Stimulated activated CD8-positive, alpha-beta memory T cell treated with anti-CD3 and anti-CD28 coated beads, Interleukin-12 subunit alpha, Interleukin-12 subunit beta, amount 100 ng/mL, for 1 hour (primary cell): ENCODE measurements around the gene TBC1D8.

ENCODE experiments used
- DNase-seq: peaks from one replicate; pipeline ENCODE4 v3.0.0-alpha.2; 2020; ENCODE audit warnings: low read depth

The TBC1D8 gene

DNA sequence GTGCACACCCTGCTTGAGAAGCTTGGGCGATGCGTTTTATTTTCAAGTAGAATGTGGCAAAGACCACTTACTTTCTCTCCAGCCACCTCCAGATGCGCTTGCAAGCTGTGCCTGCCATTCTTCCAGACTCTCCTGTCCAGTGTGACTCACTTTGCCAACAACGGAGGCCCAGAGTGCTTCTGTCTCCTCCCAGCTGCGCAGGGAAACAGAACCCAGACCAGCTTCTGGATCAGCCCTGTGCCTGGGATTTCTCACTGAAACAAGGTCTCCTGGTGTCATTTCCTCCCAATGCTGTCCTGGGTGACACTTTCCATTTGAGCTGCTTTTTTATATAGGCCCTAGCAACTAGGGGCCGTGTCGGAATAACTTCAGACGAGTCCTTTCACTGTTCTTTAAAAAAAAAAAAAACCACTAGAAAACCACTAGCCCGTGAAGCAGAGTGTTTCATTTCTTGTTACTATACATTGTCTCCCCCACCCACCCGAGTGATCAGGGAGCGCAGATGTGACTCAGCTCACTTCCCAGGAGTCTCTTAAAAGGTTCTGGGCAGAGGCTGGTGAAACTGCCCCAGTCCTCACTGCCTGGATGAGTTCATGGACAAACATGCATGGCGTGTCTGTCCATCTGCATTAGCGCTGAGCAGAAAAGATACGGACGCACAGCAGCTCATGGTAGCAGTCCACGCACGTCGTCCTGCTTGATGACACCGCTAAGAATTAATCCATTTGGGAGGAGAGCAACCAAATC, 174.4 kb downstream of the TBC1D8 start:
- DNase-seq, result no peak

DNA sequence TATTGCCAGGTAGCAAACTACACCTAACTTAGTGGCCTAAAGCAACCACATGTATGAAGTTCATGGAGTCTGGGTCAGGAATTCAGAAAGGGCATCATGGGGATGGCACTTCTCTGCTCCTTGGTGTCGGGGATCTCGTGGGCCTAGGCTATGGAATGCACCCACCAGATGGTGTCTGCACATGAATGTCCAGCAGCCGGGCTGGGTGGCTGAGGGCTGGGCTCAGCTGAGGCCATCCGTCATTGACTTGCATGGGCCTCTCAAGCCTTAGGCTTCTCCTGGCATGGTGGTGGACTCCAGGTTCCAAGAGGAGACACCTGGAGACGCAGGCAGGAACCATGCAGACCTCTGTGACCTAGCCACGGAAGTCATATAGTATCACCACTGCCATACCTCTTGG, 175.1 kb downstream of the TBC1D8 start:
- DNase-seq, result no peak

DNA sequence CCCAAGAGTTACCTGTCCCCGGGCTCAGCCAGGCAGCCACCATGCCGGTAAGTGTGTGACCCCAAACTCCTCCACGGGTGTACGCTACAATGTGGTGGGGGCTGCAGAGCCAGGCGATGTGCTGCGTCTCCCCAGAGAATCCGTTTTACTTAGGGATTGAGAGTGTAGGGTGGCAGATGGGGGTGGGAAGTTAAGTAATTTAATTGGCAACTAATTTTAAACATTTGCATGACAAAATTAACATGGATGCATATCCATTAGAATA, 175.7 kb downstream of the TBC1D8 start:
- no peak for DNase-seq

- no peak for DNase-seq
Measured at GRCh38 chr2:100974712-100975520, 176.3 kb downstream of the TBC1D8 start.

GRCh38 chr2:100972452-100972851, 178.7 kb downstream of the TBC1D8 start:
- no peak for DNase-seq

- DNase-seq, result no peak
Measured at GRCh38 chr2:100971221-100971620, 180.0 kb downstream of the TBC1D8 start.

GRCh38 chr2:100969998-100970397, 181.2 kb downstream of the TBC1D8 start:
- DNase-seq, result no peak

DNA sequence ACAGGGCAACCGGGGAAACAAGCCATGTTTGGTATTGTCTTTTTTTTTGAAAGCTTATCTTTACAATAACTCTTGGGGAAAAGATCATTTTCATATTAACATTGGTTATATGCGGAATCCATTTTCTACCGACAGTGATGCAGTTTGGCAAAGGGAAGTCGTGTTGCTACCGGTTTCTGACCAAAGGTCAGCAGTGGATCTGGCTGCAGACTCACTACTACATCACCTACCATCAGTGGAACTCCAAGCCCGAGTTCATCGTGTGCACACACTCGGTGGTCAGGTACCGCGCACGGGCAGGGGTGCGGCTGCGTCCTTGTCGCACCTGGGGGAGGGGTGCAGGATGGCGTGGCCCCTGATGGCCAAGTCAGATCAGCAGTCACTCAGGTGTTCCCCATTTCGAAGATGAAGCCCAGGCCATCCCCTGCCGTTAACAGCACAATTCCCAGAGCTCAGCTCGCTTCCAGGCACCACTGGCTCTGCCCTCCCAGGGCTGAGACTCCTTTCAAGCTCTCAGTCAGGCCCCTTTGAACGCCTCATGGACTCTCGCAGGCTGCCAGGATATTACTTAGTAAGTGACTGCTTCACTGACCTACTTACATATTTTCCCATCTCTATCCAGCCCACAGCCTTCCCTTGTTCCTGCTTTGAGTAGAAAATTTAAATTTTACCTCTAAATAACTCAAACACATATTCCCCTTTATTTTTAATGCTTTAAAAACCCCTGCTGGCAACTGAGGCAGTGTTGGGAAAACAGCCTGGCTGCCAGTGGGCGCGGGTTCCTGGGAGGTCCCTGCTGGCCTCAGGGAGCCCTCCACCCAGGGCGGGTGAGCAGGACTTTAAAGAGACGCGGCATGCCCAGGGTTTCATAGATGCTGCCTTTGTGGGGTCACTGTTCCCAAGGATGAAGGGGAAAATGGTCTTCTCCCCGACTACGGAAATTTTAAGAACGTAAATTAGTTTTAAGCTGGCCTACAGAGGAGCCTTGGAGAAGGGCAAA, 182.7 kb downstream of the TBC1D8 start:
- no peak for DNase-seq

DNA sequence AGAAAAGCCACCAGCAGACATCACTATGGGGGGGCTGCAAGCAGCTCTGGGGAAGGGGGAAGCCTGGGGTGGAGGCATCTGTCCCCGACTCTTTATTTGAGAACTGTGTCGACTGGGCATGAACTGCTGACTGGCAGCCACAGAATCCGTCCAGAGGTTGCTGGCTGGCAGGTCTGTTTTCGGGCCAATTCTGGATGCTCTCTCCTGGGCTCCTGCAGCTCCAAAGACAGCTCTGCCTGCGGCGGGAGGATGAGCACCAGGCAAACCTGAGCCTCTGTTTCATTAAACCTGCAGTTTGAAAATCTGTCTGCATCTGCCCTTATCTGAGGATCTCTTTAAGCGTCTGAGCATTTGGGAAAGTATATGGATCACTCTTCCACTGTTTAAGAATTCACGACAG, 183.5 kb downstream of the TBC1D8 start:
- DNase-seq, result no peak

DNA sequence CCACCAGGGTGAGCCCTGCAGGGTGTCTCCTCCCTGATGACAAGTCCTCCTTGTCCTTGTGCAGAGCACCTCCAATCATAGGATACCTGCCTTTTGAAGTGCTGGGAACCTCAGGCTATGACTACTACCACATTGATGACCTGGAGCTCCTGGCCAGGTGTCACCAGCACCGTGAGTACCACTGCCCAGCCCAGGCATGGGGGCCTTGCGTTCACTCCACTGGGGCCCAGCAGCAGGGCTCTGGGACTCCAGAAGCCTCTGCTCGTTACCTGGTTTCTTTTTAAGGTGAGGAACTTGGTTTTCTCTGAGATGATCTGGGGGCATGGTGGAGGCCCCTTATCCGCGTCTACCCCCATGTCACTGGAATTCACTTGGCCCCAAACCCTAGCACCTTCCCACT, 185.6 kb downstream of the TBC1D8 start:
- no peak for DNase-seq

- DNase-seq, result no peak
Measured at GRCh38 chr2:100964681-100965169, 186.5 kb downstream of the TBC1D8 start.

DNA sequence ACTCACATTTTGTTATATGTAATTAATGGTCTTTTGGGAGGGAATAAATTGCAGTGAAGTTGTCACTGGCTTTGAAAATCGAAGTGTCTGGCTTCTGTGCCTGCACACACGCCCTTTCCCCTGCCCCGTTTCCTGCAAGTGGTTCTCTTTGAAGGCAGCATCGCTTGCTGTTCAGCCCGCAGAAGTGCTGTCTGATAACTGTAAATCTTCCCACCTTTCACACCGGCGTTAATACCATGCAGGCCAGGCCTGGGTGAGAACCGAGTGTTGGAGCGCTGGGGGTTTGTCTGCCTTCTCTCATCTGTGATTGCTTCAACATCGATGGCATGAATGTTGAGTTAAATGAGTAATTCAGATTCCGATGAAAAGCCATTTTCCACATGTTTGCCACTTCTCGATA, 187.0 kb downstream of the TBC1D8 start:
- DNase-seq, result no peak

DNA sequence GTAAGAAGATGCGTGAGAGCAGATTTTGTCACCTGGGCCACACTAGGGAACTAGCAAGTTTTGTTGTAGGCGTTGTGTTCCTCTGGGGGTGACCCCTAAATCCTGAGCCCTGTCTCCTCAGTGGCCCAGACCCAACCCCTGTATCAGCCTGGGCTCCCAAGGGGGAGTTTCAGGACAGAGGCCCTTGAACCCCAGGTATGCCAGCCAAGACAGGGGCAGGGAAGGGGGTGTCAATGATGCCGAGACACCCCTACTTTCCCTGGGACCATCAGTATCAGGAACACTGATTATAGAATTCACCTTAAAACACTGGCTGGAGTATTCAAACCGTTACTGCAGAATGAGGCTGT, 188.2 kb downstream of the TBC1D8 start:
- DNase-seq, result no peak

DNA sequence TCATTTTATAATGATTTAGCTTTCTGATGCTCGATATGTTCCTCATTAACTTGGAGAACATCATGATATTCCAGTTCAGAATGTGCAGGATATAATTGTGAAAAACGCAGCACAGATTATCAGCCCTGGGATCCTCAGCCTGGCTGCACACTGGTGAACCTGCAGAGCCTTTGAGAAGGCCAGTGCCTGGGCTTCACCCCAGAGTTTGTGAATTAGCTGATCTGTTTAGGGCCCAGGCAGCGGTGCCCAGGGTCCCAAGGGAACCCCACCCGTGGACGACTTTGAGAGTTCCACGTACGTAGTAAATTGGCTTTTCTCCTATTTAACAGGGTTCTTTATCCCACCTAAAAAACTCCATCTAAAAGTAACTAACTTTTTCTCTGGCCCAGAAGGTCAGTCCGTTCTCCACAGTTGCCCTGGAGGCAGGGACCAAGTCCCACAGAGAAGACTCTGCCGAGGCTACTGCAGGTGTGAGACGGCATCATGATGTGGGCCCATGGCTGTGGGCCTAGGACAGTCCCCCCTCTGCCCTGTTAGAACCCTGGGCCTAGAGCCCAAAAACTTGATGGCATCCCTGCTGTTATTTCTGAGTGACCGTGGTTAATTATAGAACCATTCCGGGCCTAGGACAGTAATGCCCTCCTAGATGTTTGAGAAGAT, 188.7 kb downstream of the TBC1D8 start:
- no peak for DNase-seq

- DNase-seq, result no peak
Measured at GRCh38 chr2:100960688-100961087, 190.5 kb downstream of the TBC1D8 start.

GRCh38 chr2:100959225-100959880, 191.8 kb downstream of the TBC1D8 start:
- no peak for DNase-seq

DNA sequence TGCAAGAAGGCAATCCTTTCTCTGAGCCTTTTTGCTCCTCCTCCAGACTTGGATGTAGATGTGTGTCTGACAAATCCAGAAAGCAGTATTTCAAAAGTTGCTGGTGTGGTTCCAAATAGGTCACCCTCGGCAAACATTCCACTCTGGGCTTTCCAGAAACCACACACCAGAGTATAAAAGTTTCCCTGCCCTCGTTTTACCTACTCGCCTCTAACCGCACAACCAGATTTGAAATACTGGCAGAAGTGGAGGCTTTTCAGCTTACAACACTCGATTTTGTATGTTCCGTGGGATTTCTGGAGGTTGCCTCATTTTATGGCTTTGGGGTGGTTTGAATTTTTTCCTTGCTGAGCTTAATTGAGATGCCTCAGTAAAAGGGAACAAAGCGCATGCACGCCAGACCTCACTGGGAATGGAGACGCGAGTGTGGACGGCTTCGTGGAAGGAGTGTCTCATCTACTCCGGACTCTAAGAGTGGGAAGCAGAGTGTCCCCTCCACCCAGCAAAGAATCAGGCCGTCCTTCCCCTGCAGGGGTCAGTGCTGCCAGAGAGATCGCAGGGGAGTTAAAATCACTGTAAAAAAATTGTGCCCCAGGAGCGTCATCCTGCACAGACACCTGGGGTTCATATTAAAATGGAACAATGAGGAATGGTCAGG, 193.1 kb downstream of the TBC1D8 start:
- DNase-seq, result no peak
